GM18861 (cell line): ENCODE measurements around the gene ALDH3B1.

Source experiments
- ATAC-seq: cut with Tn5 transposase; IDR thresholded peaks from one replicate; pipeline ENCODE4 v1.9.1; 2021; ENCODE audit not compliant: unreplicated experiment

ALDH3B1 gene

DNA sequence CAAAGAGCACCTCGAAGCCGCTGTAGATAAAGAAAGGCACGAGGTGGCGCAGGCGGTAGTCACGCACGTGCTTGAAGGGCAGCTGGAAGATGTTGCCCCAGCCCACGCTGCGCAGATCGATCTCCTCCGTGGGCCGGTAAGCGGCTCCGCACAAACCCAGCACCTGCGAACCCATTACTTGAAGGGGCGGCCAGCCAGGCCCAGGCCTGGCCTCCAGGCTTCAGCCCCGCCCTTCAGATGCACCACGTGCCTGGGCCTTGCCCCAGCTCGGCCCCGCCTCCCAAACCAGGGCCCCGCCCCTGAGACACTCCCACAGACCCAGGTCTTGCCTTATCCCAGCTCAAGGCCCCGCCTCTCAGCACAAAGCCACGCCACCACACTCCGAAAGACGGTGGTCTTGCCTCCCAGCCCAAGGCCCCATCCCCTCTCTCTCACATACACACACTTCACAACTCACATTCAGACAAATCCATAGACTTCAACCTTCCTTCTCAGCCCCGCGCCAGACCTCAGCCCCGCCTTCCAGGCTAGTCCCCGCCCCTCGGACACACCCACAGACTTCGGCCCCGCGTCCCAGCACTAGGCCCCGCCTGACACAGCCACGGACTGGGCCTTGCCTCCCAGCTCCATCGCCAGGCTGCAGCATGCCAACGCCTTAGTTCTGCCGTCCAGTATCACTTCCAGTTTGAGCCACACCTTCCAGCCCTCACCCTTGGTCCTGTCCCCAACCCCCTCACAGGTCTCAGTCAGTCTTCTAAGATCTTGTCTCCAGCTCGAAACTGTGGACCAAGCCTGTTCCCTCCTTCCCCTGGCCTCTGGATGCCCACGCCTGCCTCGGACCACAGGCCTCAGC is 13.3 kb upstream of the ALDH3B1 start:
- ATAC-seq = no peak

DNA sequence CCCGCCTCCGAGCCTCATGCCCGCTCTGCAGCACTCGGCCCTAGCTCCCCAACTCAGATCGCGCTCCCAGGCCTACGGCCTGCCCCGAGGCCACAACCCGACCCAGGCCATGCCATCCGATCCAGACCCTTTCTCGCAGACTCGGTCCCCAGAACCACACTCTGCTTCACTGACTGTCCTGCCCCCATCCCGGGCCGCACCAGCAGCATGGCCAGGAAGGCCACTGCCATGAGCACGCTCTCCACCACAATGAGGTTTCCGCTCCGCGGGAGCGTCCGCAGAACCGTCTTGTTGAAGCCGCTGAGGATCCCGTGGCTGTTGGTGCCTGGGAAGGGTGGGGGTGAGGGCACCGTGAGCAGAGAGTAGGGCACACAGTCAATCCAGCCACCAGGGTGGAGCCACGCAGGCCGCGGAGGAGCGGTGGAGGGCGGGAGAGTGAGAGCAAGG is 12.6 kb upstream of the ALDH3B1 start:
- no peak for ATAC-seq

DNA sequence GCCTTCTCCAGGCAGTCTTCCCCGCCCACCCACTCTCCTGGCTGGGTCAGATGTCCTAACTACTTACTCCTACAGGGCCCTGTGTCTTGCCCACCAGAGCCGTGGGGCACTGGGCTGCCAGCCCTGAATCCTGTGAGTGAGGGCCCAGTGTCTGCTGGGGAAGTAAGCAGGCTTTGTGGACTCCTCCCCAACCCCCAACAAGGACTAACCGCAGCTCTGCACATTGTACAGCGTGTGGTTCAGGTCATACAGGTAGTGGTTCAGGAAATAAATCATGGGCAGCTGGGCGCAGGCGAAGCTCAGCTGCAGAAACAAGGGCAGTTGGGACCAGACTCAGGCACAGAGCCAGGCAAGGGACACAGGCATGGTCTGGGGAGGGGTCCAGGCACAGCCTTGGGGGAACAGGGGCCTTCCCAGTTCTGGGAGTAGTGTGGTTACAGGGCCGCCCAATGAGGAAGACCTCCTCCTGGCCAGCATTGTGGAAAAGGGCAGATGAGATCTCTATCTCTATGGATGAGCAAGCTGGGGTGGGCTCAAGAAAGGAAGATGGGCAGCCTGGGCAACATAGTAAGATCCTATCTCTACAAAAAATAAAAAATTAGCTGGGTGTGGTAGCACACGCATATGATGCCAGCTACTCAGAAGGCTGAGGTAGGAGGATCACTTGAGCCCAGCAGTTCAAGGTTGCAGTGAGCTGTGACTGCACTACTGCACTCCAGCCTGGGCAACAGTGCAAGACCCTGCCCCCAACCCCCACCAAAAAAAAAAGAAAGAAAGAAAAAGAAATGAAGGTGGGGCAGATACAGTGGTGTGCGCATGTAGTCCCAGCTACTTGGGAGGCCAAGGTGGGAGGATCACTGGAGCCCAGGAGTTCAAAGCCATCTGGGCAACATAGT is 11.7 kb upstream of the ALDH3B1 start:
- no peak for ATAC-seq

DNA sequence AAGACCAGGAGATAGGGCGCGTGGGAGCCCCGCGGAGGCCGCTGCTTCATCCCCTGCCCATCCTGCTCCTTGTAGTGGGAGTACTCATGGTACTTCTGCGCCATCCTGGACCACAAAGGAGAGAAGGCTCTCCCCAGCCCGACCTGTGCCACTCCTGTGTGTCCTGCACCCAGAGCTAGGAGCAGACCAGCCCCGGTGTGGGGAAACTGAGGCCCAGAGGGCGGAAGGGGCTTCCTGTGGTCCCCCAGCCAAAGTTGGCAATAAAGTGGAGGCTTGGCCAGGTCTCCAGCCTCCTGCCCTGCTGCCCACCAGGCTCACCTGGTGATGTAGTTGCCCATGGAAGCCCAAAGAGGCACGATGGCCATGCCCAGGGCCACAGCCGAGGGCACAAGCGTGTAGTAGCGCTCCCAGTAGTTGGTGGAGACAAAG is 10.9 kb upstream of the ALDH3B1 start:
- ATAC-seq = no peak

DNA sequence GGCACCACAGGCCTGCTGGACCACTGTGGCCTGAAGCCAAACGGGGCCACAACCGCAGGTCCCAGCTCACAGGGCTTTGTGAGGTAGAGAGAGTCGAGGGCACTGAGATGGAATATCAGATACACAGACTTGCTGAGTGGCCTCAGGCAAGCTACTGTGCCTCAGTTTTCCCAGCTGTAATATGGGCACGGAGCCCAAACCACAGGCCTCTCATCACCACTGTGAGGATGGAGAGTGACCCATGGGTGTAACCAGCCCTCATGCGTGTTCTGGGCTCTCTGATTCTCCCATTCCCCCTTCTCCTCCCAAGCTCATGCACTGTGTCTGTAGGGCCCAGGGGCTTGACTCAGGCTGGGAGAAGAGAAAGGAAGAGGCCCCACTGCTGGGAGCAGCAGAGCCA is 10.4 kb upstream of the ALDH3B1 start:
- ATAC-seq = no peak

DNA sequence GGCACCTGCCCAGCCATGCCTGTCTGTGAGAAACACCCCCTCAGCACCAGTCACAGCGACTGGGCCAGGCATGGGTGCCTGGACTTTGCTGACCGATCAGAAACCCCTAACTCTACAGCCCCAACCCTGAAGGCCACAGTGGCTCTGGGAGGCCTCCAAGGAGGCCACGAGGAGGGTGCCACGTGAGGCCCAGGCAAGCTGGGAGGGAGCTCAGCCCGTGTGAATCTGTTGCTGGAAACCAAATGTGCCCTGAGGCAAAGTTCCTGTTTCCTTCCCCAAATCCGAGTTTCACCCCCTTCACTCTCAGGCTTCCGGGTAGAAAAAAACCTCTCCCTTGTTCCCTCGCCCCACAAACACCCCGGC is 7.6 kb upstream of the ALDH3B1 start:
- no peak for ATAC-seq

DNA sequence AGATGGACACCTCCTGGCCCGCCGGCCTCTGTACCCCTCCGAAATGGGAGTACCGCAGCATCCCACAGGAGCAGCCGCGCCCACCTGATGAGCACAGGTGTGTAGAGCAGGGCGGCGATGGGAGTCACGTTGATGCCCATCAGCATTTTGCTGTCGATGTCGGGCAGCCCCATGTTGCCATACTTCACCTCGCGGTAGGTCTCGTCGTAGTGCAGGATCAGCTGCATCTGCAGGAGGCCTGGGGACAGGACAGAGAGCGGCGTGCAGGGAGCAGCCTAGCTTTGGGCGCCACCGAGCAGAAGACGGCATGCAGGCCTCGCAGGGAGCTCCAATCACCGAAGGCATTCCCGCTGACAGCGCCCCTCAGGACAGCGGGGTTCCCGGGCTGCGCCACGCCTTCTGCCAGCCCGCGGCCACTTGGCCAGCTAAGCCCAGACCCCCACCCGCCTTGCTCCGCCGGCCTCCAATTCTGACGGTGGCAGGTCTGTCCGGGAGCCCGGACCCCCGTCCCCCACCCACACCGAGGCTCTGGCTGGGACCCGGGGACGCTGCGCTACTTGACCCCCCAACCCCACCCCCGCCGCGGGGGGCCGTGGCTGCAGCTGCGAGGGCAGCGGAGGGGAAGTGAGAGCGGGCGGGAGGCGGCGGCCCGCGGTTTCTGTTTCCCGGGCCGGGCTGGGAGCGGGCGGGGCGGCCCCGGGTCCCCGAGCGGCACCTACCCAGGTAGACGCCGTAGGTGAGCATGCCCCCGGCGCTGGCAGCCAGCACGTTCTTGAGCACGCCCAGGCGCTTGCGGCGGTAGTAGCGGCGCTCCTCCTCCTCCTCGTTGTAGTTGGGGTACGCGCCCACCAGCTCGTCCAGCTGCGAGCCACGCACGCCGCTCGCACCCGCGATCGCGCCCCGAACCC is 6.9 kb upstream of the ALDH3B1 start:
- peak; percentile 22 for ATAC-seq

DNA sequence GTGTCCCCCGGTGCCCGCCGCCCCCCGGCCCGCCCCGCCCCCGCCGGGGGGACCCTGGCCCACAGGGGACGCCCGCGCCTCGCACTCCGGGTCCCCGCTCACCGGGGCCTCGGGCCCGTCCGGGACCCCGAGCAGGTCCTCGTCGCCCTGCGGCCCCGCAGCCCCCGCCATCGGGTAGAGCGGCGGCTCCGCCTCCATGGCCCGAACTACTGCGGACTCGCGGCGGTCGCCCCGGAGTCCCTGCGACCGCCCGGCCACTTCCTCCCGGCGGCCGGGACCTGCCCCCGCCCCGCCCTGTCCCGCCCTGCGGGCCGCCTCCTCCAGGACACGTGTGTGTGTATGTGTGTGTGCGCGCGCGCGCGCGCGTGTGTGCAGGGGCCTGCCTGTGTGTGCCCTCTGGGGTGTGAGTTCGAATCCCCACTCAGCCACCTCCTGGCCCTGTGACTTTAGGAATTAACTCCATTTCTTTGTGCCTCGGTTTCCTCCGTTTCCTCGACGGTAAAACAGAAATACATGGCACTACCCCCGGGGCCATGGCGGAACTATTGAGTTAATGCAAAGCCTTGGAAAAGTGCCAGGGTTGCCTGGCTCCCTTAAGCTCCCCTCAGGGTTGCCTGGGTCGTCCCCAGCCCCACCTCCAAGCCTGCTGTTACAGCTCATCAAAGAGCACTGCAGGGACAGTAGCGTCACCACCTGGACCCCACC is 6.1 kb upstream of the ALDH3B1 start, which contains the start of gene UNC93B1:
Gene UNC93B1 (minus strand): TSS at position 252 of the 705 bp plus-strand sequence. CDS start 54 bp downstream, at position 198.
- ATAC-seq = peak; percentile 43

DNA sequence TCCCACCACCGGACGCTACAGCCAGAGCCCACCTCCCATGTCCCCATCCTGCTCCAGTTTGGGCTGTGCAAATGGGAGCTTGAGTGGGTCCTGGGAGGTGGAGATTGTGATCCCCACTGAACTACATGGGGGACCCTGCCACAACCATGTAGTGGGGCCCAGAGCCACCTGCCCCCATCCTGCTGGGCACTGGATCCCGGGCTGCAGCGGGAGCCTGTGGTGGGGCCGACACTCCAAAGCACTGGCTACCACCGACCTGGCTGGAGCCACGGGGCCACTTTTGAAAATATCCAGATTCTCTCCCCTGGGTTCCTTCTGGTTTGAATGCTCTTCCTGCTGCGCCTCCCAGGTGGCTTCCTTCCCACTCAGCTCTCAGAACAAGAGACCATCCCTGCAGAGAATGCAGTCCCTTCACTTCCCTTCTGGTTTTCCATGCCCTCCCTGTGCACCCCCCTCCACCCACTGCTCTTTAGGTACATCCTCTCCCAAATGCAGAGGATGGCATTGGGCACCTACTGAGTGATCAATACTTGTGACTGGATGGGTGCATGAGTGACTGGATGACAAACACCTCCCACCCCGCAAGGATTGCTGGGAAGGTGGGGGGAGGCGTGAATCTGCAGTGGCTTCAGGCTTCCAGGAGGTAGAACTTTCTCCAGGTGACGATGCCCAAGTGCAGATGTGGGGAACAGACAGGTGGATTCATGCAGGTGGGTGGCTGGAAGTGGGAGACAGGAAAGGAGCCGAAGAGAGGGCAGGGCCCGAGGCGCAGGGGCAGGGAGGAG is 5.4 kb upstream of the ALDH3B1 start:
- ATAC-seq = no peak

DNA sequence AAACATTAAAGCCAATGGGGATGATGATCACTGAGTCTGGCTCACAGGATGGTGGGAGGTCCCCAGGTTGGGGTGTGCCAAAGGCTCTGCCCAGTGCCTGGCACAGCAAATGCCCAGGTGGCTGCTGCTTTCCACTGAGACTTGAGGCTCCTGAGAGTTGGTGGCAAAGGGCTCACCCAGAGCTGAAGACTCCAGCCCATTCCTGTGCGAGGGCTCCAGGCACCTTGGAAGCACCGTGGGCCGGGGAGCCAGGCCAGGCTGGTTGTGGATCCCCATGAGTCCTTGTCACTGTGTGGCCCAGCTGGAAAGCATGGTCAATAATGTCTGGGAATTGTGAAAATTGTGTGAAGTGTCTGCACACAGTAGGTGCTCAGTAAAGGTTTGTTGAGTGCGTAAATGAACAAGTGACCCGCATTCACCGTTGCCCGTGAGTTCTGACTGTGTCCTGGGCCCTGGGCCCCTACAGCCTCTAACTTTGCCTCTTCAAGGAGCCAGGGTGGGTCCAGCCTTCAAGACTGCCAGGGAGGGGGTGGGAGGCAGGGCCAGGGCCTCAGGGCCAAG is 3.4 kb upstream of the ALDH3B1 start:
- no peak for ATAC-seq

DNA sequence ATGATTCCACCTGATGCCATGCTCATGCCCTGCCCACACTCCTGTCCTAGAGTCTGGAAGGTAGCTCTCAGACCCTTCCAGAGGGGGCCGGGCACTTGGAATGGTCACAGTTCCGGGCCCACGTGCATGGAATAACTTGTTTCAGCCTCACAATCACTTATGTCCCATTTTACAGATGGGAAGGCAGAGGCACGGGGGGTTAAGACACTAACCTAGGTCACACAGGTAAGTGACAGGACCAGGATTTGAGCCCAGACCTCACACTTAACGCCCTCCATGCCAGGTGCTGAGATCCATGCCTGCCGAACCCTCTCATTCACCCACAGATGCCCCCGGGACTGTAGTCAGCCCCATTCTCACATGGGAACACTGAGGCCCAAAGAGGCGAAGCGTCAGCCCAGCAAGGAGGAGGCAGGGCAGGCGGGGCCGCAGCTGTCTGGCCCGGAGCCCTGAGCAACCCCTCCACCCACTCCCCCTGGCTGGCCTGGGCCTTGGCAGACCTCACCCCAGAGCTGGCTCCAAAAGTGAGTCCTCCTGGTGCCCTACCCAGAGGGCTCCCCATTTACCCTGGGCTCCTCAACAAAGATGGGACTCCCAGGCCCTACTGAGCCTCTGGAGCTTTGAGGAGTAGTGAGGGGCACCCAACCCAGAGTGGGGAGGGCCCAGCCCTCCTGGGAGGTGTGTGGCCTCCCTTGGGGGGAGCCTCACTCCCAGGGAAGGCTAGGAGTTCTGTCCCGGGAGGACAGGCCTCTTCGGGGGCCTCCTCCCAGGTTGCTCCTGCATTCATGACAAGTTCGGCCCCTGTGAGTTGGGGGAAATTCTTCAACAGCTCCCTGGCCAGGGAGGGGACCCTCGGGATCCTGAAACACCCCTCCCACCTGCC is 2.4 kb upstream of the ALDH3B1 start:
- ATAC-seq = no peak

DNA sequence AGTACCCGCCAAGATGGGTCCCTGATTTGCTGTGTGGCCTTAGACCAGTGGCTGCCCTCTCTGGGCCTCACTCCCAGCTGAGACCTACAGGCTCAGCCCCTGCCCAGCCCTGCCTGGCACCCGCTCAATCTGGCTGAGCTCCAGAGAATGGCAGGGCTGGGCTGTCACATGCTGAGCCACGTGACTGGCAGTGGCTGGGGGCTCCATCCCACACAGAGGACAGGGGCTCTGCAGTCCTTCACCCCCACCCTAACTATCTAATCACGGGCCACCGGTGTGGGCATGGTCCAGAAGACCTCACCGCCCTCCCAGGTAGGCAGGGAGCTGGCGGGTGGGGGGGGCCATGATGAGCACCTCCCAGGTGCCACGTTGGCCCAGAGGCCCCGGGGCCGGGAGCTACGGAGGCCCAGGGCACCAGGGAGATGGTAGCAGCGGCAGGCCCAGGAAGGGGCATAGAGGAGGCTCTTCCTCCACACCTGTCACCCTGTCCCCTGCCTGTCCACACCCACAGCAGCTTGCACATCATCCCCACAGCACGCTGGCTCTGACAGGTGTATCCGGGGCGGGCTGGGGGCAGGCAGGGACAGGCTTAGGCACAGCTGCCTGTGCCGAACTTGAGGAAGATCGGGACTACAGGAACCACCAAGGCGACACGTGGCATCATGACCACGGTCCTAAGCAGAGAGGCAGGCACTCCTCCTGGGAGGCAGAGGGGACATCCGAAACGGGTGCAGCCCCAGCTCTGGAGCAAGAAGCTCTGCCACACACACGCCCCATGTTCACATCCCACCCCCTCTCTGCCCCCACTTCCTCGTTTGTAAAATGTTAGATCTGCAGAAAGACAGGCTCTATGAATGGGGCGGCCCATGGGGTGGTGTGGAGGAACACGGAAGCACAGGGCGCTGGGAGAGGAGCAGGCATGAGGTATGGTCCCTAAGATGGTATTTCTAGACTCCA is 1.5 kb upstream of the ALDH3B1 start:
- no peak for ATAC-seq

DNA sequence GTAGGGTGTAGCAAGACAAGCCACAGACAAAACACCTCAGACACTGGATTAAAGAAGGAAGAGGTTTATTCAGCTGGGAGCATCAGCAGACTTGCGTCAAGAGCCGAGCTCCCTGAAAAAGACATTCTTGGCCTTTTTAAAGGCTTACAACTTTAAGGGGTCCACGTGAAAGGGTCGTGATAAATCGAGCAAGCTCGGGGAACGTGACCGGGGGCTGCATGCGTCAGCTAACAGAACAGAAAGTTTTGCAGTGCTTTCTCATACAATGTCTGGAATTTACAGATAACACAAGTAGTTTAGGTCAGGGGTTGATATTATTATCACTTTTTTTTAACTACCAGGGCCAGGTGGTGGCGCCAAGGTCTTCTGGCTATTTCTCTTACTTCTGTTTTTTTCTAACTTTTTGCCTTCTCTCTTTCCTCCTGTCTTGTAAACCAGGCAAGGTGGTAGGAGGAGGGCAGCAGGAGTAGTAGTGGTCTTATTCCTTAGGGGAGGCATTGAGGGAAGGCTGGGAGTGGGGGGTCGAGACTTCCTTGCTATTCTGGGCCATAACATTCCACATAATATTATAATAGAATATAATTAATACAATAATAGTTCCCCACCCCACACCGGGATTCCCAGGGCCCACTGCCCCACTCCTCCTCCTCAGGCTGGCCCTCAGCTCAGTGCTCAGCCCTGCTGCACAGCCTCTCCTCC is 587 bp upstream of the ALDH3B1 start:
- no peak for ATAC-seq

DNA sequence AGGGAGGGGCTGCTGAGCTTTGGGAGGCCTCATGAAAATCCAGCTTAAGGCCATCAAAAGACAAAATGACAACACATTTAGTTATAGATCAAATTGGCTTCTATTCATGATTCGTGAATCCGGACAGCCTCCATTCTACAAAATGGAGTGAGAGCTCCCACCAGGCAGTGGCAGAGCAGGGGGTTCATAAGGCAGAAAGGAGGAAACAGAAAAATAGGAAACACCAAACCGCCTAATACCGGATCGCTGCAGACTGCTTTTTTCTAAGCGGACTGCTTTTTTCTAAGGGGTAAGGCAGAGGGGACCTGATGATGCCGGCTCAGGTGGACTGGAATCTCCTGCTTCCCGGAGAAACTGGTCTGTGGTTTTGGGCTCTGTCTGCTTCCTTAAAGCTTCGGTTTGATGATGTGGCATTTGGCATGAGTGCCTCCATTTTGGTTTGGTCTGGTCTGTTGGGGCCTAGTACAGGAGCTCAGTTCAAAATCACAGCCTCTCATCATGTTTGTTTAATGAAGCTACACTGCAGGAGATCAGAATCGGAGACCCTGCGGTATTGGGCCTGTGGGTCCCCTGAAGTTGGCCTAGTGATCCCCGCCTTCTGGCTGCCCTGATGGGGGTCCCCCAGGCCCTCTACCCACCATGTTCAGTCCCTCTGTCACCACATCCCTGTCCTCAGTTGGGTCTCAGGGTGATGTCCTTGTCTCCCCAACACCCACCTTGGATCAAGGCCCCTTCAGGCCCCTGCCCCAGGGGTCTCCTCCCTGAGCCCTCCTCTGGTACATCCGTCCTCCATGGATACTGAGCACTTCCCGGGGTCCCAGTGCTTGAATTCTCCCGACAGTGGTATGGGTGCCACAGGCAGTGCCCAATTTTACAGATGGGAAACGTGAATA is 1.2 kb downstream of the ALDH3B1 start:
- no peak for ATAC-seq

DNA sequence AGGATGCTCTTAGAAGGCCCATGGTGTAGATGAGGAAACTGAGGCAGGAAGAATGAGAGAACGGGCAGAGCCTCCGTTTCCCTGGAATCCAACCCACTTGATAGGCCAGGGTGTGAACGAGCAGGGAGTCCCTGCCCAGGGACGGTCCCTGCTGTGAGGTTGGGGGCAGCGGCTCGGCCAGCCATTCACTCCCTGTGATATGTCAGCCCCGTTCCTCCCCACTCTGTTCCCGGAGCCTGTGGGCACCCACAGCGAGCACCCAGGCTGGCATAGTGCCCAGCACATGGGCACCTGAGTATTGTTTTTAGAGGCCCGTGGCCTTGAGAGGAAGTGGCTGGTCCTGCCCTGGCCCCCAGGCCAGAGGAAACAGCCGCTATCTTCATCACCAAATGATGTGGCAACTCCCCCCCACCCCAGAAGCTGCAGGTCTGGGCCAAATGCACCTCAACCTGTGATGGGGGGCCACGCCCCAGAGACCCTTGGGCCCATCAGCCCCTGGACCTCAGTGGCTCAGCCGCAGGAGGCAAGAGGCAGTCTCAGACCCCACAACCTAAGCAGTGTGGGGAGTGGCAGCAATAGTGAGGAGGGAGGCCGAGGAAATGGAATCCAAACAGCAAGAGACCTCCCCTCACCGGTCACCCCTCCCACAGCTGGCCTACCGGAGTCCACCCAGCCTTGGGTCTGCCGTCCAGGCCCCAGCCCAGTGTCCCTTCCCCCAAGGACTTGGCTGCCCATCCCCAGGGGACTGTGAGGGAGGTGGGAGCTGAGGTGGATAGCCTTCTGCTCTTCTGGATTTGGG is 2.1 kb downstream of the ALDH3B1 start:
- no peak for ATAC-seq
